HG02973 (cell line): Measurements from ENCODE around the gene CNGA2.

ENCODE experiments used
- ATAC-seq: cut with Tn5 transposase; IDR thresholded peaks from one replicate; pipeline ENCODE4 v1.9.1; 2021; ENCODE audit warnings: moderate library complexity; ENCODE audit not compliant: unreplicated experiment

Gene CNGA2

GRCh38 chrX:151711154-151711553 lies 23.4 kb upstream of the CNGA2 start:
- ATAC-seq, result no peak

DNA sequence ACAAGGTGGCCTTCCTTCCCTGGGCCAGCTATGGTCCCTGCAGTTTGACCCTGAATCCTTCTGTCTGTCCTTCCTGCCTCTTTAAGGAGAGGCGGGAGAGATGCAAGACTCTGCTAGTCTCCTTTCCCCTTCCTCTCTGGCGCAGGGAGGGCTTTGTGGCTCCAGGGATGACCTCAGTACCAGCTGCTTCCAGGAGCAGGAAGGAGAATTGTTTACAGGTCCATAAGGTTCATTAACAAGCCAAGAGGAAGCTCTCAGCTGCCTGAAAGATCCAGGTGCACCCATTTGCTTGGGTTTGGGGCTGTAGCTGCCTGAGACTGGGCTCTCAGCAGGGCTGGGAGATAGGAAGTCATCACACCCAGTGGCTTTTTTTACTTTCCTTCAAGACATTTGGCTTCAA lies 22.8 kb upstream of the CNGA2 start:
- ATAC-seq, result no peak

DNA sequence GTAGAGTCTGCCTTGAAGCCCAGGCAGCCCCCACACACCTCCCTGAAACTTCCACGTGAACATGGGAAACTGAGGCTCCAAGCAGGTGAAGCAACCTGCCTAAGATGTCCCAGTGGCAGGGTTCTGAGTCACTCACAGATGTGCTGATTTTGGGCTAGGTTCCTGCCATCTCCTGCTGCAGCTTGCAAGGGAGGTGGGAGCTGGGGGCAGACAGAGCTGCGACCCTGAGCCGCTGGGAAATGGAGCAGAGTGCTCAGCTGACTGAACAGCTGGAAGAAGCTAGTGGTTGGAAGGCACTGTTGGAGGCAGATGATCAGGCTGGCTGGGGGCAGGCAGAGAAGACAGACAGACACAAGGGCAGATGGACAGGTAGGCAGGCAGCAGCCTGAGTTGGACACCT lies 22.3 kb upstream of the CNGA2 start:
- no peak for ATAC-seq

GRCh38 chrX:151713849-151714248 lies 20.7 kb upstream of the CNGA2 start:
- ATAC-seq, result no peak

GRCh38 chrX:151714362-151714761 lies 20.2 kb upstream of the CNGA2 start:
- ATAC-seq, result no peak

GRCh38 chrX:151715752-151716151 lies 18.8 kb upstream of the CNGA2 start, which contains the start of gene FATE1:
Gene FATE1, plus strand, starts transcription at chrX:151716035. Its CDS starts 85 bp downstream, at chrX:151716120.
- no peak for ATAC-seq

DNA sequence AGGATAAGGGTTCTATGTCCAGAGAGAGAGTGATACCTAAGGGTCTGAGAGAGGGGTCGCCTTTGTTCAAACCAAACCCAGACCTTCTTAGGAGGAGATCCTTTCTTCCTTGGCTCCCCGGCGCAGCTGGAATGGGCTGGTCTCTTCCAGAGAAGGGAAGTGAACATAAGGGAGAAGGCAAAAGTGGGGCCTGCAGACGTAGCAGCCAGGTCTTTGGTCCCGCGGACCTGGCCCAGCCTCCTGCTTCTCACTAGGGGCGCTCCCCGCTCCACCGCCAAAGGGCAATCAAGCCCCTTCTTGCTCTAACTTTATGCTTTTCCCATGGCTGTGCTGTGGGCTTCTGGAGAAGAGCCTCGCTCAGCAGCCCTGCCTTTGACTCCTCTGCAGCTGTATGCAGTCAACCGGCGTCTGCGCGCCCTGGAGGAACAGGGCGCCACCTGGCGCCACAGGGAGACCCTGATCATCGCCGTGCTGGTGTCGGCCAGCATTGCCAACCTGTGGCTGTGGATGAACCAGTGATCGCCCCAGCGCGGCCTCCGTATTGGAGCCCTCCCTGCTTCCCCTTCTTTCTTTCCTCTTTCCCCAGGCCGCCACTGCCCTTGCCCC lies 12.2 kb upstream of the CNGA2 start:
- no peak for ATAC-seq

DNA sequence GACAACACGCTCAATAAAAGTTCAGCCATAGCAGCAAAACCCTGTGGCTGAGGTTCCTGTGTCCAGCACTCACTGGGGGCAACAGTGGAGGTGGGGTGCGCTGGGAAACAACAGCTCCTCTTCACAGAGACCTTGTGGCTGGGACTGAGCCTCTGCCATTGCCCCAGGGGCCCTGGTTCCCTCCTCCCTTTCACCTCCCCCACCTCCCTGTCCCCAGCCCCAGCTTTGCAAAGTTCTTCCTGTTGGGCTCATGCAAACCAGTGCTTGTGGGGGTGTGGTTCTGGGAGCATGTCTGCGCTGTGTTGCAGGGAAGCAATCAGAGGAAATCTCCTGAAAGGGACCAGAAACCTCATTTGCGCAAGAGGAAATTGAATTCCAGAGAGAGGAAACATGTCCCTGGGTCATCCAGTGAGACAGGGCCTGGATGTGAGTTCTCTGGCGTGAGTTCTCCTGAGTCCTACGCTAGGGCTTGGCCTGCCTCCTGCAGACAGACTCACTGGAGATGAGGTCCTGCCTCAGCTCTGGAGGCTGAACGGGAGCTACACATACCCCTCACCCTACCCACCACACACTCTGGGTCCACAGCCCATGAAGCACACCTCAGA lies 11.3 kb upstream of the CNGA2 start:
- ATAC-seq, result no peak

DNA sequence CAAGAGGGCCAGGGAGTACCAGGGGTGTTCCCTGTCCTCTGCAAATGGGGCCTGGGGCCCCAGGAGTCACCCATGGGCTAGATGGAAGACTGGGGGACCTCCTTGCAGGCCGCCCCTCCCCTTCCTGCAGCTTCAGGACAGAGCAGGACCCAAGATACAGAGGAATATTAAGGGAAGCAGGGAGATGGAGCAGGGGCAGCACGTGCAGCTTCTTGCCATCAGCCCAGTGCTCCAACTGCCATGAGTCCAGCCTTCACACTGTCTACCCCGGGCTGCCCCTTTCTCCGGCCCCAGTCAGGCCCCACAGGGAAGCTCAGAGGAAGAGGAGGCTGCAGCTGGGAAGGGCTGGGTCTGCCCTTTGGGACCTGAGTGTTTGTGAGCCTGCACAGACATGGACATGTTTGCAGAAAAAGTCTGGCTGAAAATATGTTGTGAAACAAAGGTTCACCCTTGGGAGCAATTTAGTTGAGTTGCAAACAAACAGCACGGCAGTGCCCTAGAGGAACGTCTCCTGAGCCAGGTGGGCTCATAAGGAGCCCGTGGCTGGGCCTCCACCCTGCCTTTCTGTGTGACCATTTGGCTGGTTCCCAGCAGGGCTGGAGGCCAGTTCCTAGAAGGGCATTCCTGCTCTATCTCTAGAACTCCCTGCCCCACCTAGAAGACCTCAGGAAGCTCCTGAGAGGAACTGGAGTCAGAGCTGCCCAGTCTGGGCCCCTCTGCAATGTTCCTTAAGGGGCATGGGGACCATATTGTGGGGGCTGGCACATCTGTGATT lies 9.8 kb upstream of the CNGA2 start:
- ATAC-seq, result no peak

GRCh38 chrX:151725338-151725614 lies 9.3 kb upstream of the CNGA2 start:
- no peak for ATAC-seq

DNA sequence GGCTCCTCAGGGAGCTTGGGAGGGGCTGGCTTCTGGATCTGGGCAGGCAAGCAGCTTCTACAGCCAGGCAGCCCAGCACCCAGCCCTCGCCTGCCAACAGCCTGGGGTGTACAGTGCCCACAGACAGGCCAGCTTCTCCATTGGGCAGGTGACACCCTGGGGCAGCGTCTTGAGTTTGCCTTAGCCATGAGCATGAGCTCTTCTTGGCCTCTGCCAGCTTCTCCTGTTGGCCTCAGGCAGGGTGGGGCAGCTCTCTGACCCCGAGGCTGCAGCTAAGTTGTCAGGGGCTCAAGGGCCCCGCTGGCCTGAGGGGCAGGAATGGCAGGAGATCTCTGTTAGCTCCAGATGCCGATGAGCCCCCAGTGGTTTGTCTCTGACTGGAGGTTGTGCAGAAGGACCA lies 7.8 kb upstream of the CNGA2 start:
- no peak for ATAC-seq

- ATAC-seq, result no peak
Measured at GRCh38 chrX:151727346-151727745, 7.2 kb upstream of the CNGA2 start.

DNA sequence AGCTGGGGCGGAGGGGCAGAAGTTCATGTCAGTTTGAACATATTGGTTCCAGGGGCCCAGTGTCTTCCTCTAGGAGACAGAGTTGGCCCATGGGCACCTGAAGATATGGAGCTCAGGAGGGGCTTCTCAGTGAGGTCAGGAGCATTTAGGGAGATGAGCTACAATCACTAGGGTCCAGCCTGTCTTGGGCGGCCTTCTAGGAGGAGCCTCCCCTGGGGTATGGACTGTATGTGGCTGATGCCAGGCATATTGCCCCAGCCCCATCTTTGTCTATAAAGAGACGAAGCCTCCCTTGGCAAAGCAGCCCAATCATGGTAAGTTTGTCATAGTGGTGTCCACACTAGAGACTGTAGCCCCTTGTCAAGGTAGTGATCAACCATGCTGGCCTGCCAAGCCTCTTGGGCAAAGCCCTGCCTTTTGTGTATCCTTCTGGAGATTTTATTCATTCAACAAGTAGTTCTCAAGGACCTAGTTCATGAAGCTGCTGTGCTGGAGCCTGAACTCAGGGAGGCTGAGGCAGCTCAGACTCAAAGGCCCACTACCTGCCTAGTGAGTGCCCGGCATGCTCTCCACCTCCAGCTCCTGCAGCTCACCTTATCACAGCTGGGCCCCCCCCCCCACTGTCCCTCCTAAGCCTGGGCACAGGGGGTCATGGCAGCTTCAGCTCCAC lies 5.4 kb upstream of the CNGA2 start:
- ATAC-seq, result no peak

GRCh38 chrX:151735219-151735618 lies 673 bp downstream of the CNGA2 start:
- no peak for ATAC-seq

DNA sequence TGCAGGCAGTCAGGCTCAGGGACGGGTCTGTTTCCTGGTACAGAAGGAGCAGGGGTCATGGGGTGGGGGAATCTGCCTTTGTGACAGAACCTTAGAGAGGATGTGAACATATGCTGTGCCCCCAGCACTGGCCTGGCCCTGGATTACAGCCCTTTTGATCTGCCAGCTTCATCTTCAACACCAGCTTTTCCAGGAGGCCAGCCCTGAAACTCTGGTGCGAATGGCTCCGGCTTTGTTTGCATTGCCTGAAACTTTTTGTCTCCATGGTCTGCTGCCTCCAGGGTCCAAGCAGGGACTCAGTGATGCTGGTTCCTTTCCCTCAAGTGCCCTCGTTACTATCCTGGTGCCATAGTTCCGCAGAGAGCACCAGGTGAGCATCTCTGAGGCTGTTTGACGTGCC lies 2.1 kb downstream of the CNGA2 start:
- no peak for ATAC-seq

- no peak for ATAC-seq
Measured at GRCh38 chrX:151737494-151737893, 2.9 kb downstream of the CNGA2 start.

DNA sequence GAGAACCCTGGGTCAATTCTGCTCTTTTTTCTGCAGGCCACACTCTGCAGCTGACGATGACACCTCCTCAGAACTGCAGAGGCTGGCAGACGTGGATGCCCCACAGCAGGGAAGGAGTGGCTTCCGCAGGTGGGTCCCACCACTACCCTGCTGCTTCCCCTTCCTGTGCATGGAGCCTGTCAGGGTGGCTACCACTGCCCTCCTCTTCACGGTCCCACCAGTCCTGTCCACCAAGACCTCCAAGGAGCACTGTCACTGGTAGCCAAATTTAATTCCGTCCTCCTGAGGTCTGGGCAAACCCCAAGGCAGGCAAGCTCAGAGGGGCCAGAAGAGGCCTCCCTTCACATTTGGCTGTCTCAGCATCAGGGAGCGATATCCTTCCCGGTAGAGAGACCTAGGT lies 4.2 kb downstream of the CNGA2 start:
- ATAC-seq, result no peak

GRCh38 chrX:151741606-151742005 lies 7.1 kb downstream of the CNGA2 start:
- no peak for ATAC-seq

DNA sequence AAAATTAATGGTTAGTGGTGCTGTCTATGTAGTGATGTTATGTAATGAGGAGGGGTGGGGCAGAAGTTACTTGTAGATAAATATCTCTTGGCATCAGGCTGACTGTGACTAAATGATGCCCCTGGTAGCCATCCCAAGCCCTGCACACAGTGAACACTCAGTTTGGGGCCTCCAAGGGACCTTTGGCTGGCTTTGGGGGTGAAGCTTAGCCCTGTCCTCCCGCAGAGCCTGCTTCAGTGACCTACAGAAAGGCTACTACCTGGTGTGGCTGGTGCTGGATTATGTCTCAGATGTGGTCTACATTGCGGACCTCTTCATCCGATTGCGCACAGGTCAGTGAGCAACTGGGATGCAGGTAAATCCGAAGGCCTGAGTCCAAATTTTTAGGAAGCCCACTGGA lies 7.8 kb downstream of the CNGA2 start:
- ATAC-seq, result no peak

DNA sequence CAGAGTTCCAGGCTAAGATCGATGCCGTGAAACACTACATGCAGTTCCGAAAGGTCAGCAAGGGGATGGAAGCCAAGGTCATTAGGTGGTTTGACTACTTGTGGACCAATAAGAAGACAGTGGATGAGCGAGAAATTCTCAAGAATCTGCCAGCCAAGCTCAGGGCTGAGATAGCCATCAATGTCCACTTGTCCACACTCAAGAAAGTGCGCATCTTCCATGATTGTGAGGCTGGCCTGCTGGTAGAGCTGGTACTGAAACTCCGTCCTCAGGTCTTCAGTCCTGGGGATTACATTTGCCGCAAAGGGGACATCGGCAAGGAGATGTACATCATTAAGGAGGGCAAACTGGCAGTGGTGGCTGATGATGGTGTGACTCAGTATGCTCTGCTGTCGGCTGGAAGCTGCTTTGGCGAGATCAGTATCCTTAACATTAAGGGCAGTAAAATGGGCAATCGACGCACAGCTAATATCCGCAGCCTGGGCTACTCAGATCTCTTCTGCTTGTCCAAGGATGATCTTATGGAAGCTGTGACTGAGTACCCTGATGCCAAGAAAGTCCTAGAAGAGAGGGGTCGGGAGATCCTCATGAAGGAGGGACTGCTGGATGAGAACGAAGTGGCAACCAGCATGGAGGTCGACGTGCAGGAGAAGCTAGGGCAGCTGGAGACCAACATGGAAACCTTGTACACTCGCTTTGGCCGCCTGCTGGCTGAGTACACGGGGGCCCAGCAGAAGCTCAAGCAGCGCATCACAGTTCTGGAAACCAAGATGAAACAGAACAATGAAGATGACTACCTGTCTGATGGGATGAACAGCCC lies 9.3 kb downstream of the CNGA2 start:
- no peak for ATAC-seq

- no peak for ATAC-seq
Measured at GRCh38 chrX:151745651-151746050, 11.1 kb downstream of the CNGA2 start.
